Neural cell (in vitro differentiated cells): ENCODE data around the gene DOK7. TPM values are rescaled to one million over a fixed set of nuclear protein-coding genes. Genes with fewer than 3 reads are reported as not detected.

ENCODE experiments used
- H2AFZ ChIP-seq: fragments of 200-600, 300-800 bp; sonication (generic), shearing (Covaris generic); 2 replicates; pipeline ENCODE4 v1.6.0; 2014; ENCODE audit warnings: low read depth, mild to moderate bottlenecking, antibody characterized with exemption, low read length, moderate library complexity
- H3F3A ChIP-seq: fragments of 200-600 bp; shearing (Covaris generic); 2 replicates; pipeline ENCODE4 v1.6.1; 2016; ENCODE audit warnings: mild to moderate bottlenecking, moderate library complexity, mixed read lengths, antibody characterized with exemption, low read length; ENCODE audit not compliant: insufficient read depth, poor library complexity, severe bottlenecking
- H3K27ac ChIP-seq: fragments of 200-600, 300-800 bp; sonication (generic), shearing (Covaris generic); 2 replicates; pipeline ENCODE4 v1.5.1; 2014; ENCODE audit warnings: mild to moderate bottlenecking, low read length, moderate library complexity
- H3K27me3 ChIP-seq: fragments of 300-800, 200-600 bp; sonication (generic), shearing (Covaris generic); 2 replicates; pipeline ENCODE4 v1.6.0; 2014; ENCODE audit warnings: mild to moderate bottlenecking, low read depth, low read length, moderate library complexity; ENCODE audit not compliant: insufficient read depth
- H3K36me3 ChIP-seq: fragments of 300-800, 200-600 bp; sonication (generic), shearing (Covaris generic); 2 replicates; pipeline ENCODE4 v1.5.1; 2014; ENCODE audit warnings: mild to moderate bottlenecking, antibody characterized with exemption, low read length, moderate library complexity; ENCODE audit not compliant: insufficient read depth
- H3K4me2 ChIP-seq: fragments of 300-800, 200-600 bp; sonication (generic), shearing (Covaris generic); 2 replicates; pipeline ENCODE4 v1.6.0; 2014; ENCODE audit warnings: mild to moderate bottlenecking, low read length
- H3K4me3 ChIP-seq: fragments of 300-800, 200-600 bp; sonication (generic), shearing (Covaris generic); 2 replicates; pipeline ENCODE4 v1.5.1; 2014; ENCODE audit warnings: mild to moderate bottlenecking, low read length, moderate library complexity
- H3K79me2 ChIP-seq: fragments of 200-600 bp; shearing (Covaris generic); replicated peaks from 2 replicates; pipeline ENCODE4 v1.6.0; 2014; ENCODE audit warnings: mild to moderate bottlenecking, low read length, moderate library complexity; ENCODE audit not compliant: insufficient read depth
- H3K9ac ChIP-seq: fragments of 300-800, 200-600 bp; sonication (generic), shearing (Covaris generic); 2 replicates; pipeline ENCODE4 v1.6.1; 2016; ENCODE audit warnings: mild to moderate bottlenecking, low read length, mixed read lengths
- H3K9me2 ChIP-seq: fragments of 200-600 bp; shearing (Covaris generic); 2 replicates; pipeline ENCODE4 v1.6.1; 2016; ENCODE audit warnings: mild to moderate bottlenecking, low read length, mixed read lengths; ENCODE audit not compliant: insufficient read depth
- H3K9me3 ChIP-seq: fragments of 200-600, 300-800 bp; sonication (generic), shearing (Covaris generic); 2 replicates; pipeline ENCODE4 v1.6.1; 2016; ENCODE audit warnings: mild to moderate bottlenecking, mixed run types, low read length, moderate library complexity, mixed read lengths
- H4K20me1 ChIP-seq: fragments of 200-600 bp; shearing (Covaris generic); 2 replicates; pipeline ENCODE4 v1.6.1; 2016; ENCODE audit warnings: mild to moderate bottlenecking, mixed run types; ENCODE audit not compliant: insufficient read depth
- CTCF ChIP-seq: fragments of 450-650 bp; IDR thresholded peaks from 2 replicates; pipeline ENCODE4 v1.5.1; 2014; ENCODE audit warnings: antibody characterized with exemption, mild to moderate bottlenecking, moderate library complexity; ENCODE audit not compliant: poor library complexity, severe bottlenecking
- EP300 ChIP-seq: fragments of 450-650 bp; conservative IDR thresholded peaks from 2 replicates; pipeline ENCODE4 v1.6.1; 2014; ENCODE audit warnings: antibody characterized with exemption, mild to moderate bottlenecking, moderate library complexity; ENCODE audit not compliant: poor library complexity, severe bottlenecking
- EZH2 ChIP-seq: fragments of 200-600, 300-800 bp; shearing (Covaris generic), sonication (generic); IDR thresholded peaks from 2 replicates; pipeline ENCODE4 v1.6.1; 2014; ENCODE audit warnings: antibody characterized with exemption, low read length, borderline replicate concordance, mild to moderate bottlenecking; ENCODE audit not compliant: insufficient read depth, poor library complexity, severe bottlenecking
- MXI1 ChIP-seq: fragments of 450-650 bp; conservative IDR thresholded peaks from 2 replicates; pipeline ENCODE4 v1.6.1; 2014; ENCODE audit warnings: antibody characterized with exemption, mild to moderate bottlenecking; ENCODE audit not compliant: poor library complexity, severe bottlenecking
- POLR2AphosphoS5 ChIP-seq: IDR thresholded peaks from 2 replicates; pipeline ENCODE4 v1.6.1; 2012
- RAD21 ChIP-seq: fragments of 450-650 bp; conservative IDR thresholded peaks from 2 replicates; pipeline ENCODE4 v1.6.1; 2014; ENCODE audit warnings: antibody characterized with exemption, mild to moderate bottlenecking, moderate library complexity
- REST ChIP-seq: IDR thresholded peaks from 2 replicates; pipeline ENCODE4 v1.6.1; 2012; ENCODE audit warnings: borderline replicate concordance
- SMC3 ChIP-seq: fragments of 450-650 bp; conservative IDR thresholded peaks from 2 replicates; pipeline ENCODE4 v1.6.1; 2014; ENCODE audit warnings: antibody characterized with exemption, mild to moderate bottlenecking, moderate library complexity; ENCODE audit not compliant: poor library complexity
- TAF1 ChIP-seq: IDR thresholded peaks from 2 replicates; pipeline ENCODE4 v1.6.1; 2012; ENCODE audit warnings: low read depth
- polyA plus RNA-seq: library from polyadenylated mRNA; depleted of rRNA; stranded (reverse); fragments of >200 nt; gene quantifications from 2 replicates; pipeline ENCODE4 v1.2.3, GENCODE V29; 2014

Gene DOK7
- polyA plus RNA-seq, 1 donor from 2014 or later: 0.66 TPM

- TF ChIP-seq MXI1 (no peak), POLR2AphosphoS5 (no peak), EZH2 (no peak)
- no peaks in the 10 kb centered on the region for H4K20me1 ChIP-seq
- no peaks in the 10 kb centered on the region for H3K9me3 ChIP-seq
- H3K9ac ChIP-seq: no peak overlapping the region
- no peaks in the 10 kb centered on the region for H3K9me2 ChIP-seq
- H3K36me3 ChIP-seq: peaks cover 4% of the 10 kb centered on the region
- H3K79me2 ChIP-seq: no peaks in the 10 kb centered on the region
- H3K4me3 ChIP-seq: no peak overlapping the region
- no peak overlapping the region for H3K27ac ChIP-seq
- no peak overlapping the region for H3K4me2 ChIP-seq
- H3F3A ChIP-seq: no peaks in the 10 kb centered on the region
- H3K27me3 ChIP-seq: no peaks in the 10 kb centered on the region
- H2AFZ ChIP-seq: no peak overlapping the region
Observed at GRCh38 chr4:3422808-3423297, 40.3 kb upstream of the DOK7 start.

GRCh38 chr4:3423406-3423805, 39.7 kb upstream of the DOK7 start:
- no peak overlapping the region for H3K4me3 ChIP-seq
- H3K79me2 ChIP-seq: no peaks in the 10 kb centered on the region
- no peaks in the 10 kb centered on the region for H3K9me3 ChIP-seq
- H3K9ac ChIP-seq: no peak overlapping the region
- H3F3A ChIP-seq: no peaks in the 10 kb centered on the region
- no peaks in the 10 kb centered on the region for H3K27me3 ChIP-seq
- H2AFZ ChIP-seq: no peak overlapping the region
- TF ChIP-seq SMC3 (no peak), CTCF (no peak), RAD21 (no peak), MXI1 (no peak)
- H3K9me2 ChIP-seq: no peaks in the 10 kb centered on the region
- no peaks in the 10 kb centered on the region for H3K36me3 ChIP-seq
- no peaks in the 10 kb centered on the region for H4K20me1 ChIP-seq
- H3K4me2 ChIP-seq: no peak overlapping the region
- H3K27ac ChIP-seq: no peak overlapping the region

- H3K9me2 ChIP-seq: no peaks in the 10 kb centered on the region
- H3K79me2 ChIP-seq: no peaks in the 10 kb centered on the region
- H3K9me3 ChIP-seq: no peaks in the 10 kb centered on the region
- no peaks in the 10 kb centered on the region for H3K27me3 ChIP-seq
- no peak overlapping the region for H3K4me3 ChIP-seq
- no peak overlapping the region for H2AFZ ChIP-seq
- no peak overlapping the region for H3K9ac ChIP-seq
- no peaks in the 10 kb centered on the region for H4K20me1 ChIP-seq
- no peak overlapping the region for H3K4me2 ChIP-seq
- no peaks in the 10 kb centered on the region for H3K36me3 ChIP-seq
- H3K27ac ChIP-seq: no peak overlapping the region
- no peaks in the 10 kb centered on the region for H3F3A ChIP-seq
- TF ChIP-seq EZH2 (no peak), MXI1 (no peak)
Observed at GRCh38 chr4:3423952-3424351, 39.2 kb upstream of the DOK7 start.

GRCh38 chr4:3424522-3425095, 38.5 kb upstream of the DOK7 start:
- Histone ChIP-seq H3K4me2 (no peak overlapping the region), H3F3A (no peaks in the 10 kb centered on the region), H3K9me3 (no peaks in the 10 kb centered on the region), H2AFZ (no peak overlapping the region), H3K27ac (no peak overlapping the region), H3K27me3 (no peaks in the 10 kb centered on the region), H3K79me2 (no peaks in the 10 kb centered on the region), H3K9ac (no peak overlapping the region), H3K9me2 (no peaks in the 10 kb centered on the region), H3K36me3 (no peaks in the 10 kb centered on the region), H4K20me1 (no peaks in the 10 kb centered on the region), H3K4me3 (no peak overlapping the region)
- TF ChIP-seq MXI1 (no peak), POLR2AphosphoS5 (no peak), SMC3 (no peak), EZH2 (no peak), TAF1 (no peak), REST (no peak), EP300 (no peak), RAD21 (no peak), CTCF (no peak)
